GM18870 (cell line): ENCODE results near the gene UQCR10.

Experiments used
- ATAC-seq: cut with Tn5 transposase; IDR thresholded peaks from one replicate; pipeline ENCODE4 v1.9.1; 2021; ENCODE audit warnings: moderate library complexity; ENCODE audit not compliant: unreplicated experiment

Gene UQCR10

DNA sequence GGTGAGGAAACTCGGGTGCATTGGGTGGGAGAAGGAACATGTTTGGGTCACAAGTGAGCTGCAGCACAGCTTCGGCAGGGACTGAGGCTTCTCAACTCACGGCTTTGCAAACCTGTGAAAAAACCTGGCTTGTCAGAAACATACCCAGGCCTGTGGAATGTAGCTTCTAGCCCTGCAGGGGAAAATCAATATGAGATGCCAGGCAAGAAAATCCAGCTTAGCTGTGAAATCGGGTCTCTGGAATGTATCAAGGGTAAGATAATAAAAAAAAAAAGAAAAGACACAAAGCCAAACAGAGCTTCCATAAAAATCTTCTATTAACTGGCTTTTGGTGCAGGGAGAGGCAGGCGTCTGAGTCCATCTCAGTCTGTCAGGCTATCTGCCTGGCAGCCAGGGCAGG, 28.5 kb downstream of the UQCR10 start:
- no peak for ATAC-seq

DNA sequence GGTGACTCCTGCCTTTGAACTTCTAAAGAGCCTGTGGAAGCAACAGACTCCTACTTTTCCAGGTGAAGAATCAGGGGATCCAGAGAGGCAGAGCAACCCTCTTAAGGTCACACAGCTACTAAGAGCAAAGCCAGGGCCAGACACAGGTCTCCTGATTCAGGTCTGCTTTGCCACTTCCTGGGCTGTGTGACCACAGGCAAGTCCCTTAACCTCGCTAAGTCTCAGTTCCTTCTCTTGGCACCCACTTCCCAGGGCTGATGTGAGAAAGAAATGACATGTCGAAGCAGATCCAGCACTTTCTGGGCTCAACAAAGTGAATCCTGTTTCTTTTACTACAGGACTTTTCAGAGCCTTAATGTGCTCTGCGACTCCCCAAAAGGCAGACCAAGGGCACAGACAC, 30.2 kb downstream of the UQCR10 start:
- no peak for ATAC-seq

DNA sequence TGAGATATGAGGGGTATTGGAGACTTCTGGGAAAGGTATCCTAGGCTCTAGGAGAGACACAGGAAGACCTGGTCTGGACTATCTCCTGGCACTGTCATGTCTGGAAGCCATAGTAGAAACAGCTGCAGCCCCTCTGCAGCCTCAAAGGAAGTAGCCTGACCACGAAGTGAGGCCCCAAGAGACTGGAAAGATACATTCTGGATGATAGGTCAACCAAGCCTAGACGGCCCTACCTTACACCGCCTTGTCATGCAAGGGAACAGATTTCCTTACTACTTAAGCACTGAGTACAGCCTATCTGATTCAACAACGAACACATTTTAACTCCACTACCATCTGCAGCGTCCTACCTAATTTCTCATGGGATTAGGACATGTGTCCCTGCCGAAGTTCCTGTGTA, 31.1 kb downstream of the UQCR10 start:
- no peak for ATAC-seq

DNA sequence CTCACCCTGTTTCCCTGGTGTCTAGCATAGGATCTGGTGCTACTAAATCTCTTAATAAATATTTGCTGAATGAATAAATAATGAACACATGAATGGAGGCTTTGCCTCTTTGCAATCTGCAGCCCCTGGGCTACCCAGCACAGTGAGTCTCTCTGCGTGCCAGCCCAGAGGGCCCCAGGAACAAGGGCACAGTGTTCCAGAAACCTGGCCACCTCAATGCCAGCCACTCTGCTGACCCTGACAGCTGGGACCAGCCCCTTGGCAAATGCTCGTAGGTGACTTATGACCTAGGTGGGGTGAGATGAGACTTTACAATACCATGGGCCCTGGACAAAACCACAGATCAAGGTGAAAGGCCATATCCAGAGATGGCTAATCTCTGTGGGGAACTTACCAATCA, 31.6 kb downstream of the UQCR10 start:
- ATAC-seq, result no peak

DNA sequence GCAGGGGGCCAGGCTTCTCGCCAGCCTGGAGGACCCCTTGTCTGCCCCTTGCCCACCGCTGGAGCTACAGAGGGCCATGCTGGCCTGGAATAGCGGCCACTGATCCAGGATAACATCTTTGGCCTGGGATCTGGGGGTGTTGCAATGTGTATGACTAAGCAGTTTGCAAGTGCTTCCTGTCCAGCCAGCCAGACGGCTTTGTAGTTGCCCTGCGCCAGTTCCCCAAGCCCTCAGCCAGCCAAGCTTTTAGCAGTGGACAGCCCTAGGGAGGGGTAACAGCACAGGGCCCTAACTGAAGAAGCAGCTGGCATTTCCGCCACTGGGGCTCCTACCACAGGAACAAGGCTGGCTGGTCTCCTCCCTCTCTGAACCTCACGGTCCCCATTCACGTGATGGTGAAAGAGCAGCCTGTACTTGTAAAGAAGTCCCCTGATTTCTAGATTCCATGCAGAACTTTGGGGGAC, 32.1 kb downstream of the UQCR10 start:
- ATAC-seq, result no peak

DNA sequence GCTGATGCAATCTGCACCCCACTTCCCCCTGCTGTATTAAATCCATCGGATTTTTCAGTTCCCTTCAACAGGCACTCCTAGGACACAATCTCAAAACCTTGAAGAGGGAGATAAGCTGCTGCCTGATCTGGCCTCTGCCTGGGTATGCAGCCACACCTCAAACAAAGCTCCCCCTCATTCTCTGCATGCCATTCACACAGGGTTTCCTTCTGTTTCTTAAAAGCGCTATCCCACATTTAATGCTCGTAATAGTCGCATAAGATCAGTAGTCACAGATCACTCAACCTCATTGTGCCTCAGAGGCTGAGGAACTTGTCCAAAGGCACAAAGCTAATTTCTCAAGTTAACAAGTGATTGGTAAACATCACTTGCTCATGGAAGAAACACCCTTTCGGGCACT, 34.0 kb downstream of the UQCR10 start:
- ATAC-seq, result no peak

DNA sequence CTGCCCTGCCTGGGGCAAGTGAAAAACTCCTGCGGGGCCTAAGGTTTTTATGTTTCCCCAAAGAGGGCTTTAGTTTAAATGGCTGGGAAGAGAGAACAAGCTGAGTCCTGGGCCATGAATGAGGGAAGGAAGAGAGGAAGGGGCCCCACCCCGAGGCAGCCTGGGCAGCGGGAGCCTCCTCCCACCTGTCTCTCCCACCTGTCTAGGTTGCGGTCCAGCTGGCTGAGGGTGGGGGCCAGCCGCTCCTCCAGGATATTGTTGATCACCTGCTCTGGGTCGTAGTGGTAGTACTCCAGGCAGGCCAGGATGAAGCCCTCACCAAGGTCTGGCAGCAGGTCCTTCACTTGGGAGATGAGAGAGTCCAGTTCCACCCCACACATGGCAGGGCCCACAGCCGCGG, 34.6 kb downstream of the UQCR10 start:
- no peak for ATAC-seq

DNA sequence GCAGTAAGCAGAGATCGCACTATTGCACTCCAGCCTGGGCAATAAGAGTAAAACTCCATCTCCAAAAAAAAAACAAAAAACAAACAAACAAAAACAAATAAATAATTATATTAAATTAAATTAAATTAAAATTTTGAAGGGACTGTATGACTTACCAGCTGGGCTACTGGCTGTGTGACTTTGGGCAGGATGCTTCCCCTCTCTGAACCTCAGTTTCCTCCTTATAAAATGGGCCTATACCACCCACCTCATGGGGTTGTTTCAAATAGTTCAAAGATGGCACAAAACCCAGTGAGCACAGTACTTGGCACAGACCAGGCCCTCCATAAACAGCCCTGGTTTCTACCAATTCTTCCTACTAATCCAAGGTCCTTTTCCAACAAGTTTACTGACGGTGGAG, 36.0 kb downstream of the UQCR10 start:
- ATAC-seq, result no peak

DNA sequence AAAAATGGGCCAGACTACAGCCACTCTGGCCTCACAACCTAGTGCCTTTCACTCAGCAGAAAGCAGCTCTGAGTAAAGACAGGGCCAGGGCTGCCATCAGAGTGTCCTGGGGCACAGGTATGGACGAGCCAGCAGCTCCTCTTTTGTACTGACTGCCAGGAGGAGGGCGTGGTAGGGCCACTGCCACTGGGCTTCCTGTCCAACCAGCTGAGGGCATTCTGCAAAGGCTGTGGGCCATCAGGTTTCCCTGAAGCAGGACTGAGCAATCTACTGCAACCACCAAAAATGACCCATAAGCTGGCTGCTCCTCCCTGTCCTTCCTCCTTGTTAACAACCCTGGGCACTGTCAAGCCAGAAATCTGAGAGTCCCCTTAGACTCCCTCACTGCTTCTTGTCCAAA, 37.8 kb downstream of the UQCR10 start:
- no peak for ATAC-seq

DNA sequence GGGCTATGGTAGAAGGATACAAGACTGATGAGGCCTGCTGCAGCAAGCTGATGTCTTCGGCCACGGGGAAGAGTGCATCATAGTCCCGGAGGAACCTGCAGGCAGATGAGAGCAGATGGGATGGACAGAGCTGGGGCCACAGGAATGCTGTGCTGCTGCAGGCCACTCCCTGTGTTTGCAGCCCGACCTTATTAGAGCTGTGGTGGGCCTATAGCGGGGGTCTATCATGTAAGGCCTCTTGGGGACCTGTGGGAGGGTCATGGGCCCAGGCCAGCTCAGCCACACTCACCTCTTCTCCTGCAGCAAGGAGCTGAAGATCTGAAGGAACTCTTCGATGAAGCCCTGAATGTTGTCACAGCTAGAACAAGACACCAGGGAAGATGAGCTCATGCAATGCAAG, 39.0 kb downstream of the UQCR10 start:
- ATAC-seq, result no peak

DNA sequence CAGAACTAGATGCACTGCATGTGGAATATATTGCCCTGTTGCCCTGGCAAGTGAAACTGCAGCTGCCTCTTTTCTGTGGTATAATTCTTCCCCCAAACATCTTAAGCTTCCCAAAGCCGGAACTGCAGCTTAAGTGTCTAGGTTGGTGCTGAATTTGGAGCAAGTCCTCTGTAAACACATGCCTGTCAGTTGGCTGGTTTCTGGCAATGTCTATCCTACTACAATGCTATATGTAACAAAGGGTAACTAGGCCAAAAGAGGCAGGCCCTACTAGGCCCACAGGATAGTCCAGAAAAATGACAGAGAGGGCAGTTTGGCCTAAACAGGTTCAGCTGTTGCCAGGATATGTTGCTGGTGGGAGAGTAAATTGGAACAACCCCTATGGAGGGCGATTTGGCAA, 43.0 kb downstream of the UQCR10 start:
- ATAC-seq, result no peak

DNA sequence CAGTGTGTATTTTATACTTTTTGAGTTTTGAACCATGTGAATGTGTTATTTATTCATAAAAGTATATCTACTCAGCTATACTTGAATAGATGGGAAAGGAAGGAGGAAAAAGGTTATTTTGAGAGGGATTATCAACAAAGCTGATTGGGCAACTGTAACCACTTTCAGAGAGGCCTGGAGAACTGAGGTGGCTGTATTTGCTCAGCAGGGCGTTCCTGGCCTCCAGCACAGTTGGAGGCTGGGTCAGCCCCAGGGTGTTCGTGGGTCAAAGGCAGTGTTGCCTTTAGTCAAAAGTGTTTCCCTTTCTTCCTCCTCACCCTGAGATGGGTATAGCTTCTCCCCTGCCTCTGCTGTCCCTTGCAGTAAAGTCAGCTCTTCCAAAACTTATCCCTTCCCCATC, 44.2 kb downstream of the UQCR10 start:
- ATAC-seq, result no peak

DNA sequence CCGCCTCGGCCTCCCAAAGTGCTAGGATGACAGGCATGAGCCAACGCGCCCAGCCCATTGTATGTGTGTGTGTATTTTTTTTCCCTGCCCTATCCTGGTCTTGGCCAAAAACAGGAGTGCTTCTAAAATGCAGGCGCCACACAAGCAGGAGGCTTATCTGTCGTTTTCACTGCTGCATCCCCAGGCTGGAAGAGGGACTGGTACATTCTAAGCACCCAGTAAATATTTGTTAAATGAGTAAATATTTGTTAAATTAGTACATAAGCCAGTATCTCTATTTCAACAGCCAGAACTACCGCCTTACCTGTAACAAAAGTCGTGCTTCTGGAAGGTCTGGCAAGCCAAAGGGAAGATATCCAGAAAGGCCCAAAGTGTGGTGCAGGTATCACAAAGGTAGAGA, 46.0 kb downstream of the UQCR10 start:
- no peak for ATAC-seq

DNA sequence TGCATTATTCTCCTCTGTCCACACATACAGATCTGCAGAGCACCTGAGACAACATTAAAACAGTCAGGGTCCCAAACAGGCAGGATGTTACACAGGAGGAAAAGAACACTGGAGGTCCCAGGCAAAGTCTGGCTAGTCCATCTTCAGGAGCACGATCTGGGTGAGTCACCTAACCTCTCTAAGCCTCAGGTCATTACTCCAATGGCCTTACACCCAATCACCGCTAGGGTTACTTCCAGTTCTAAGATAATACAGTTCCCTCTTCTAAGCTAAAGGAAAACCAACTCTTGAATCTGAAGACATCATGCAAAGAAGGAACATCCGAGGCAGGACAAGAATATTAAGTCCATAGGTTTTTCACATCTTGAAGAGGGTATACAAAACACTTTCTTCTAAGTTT, 46.4 kb downstream of the UQCR10 start:
- no peak for ATAC-seq

DNA sequence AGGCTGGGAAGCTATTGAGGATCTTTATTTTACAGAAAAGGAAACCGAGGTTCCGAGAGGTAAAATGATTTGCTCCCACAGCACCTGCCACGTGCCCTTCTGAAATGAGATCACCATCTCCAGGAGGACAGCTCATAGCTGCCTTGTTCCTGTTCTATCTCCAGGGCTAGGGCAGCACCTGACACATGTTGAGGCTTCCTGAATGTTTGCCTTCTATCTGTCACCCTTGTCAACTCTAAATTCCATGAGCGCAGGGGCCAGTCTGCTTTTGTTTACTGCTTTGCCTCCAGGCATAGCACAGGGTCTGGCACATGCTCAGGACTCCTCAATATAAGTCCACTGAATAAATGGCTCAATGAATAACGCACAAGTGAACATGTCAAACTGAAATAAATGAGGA, 46.8 kb downstream of the UQCR10 start:
- ATAC-seq, result no peak

DNA sequence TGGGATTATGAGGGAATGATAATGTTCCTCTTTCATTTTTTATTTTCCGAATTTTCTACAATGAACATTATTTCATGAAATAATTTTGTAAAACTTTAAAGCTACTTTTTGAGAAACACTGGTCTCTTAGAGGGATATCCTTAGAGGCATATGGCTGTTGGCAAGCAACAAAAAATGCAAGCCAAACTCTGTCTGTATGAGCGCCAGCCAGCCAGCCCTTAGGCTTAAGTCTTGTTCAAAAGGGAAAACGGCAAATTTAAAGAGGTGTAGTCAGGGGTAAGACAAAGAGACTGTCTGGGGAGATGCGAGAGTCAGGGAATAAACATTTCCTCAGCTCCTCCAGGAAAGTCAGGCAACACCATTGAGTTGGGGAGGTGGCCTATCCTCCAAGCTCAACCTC, 48.4 kb downstream of the UQCR10 start:
- ATAC-seq, result no peak

DNA sequence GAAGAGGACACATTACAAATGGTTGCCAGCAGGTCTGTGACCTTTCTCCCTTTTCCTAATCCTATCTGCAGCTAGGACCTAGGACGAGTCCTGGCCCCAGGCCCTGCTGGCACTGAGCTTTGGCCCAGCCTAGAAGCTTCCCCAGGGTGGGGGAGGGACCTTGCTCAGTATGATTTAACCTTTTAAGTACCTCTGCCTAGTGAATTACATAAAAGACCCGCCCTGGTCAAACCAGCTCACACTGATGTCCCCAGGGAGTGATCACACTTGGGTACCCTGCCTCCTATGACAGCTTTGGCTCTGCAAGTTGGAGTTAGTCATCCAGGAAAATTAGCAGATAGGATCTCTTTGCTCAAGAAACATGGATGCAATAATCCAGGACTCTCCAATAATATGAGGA, 49.0 kb downstream of the UQCR10 start:
- ATAC-seq, result no peak

DNA sequence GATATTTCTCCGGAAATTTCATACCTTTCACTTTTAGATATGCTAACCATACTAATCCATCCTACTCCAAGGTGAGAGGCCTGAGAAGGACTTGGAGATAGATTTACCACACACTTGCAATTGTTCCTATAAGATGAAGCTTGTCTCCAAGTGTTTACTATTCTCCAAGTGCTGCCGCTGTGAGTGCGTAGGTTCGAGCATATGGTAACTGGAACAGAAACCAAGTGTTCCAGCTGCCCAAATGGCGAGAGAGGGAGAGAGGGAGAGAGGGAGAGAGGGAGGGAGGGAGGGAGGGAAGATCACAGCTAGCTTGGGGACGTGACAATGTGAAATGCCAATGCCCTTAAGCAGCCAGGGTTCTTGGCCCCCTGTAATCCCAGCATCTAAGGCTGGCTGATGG, 49.4 kb downstream of the UQCR10 start:
- no peak for ATAC-seq

DNA sequence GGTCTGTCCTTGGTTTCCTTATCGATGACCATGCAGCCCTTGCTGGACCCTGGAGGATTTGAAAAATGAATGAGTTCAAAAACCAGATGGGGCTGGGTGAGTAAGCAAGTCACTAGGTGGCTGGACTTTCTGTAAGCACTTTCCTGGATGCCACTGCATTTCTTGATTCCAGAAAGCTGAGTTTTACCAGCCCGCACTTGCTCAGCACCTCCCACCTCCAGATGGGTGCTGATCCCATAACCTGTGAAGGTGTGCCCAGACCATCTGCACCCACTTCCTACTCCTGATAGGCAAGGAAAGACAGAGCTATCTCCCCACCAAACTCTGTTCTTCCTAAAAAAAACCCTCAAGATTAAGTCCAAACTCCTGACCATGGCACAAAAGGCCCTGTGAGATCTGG, 49.8 kb downstream of the UQCR10 start:
- ATAC-seq, result no peak

DNA sequence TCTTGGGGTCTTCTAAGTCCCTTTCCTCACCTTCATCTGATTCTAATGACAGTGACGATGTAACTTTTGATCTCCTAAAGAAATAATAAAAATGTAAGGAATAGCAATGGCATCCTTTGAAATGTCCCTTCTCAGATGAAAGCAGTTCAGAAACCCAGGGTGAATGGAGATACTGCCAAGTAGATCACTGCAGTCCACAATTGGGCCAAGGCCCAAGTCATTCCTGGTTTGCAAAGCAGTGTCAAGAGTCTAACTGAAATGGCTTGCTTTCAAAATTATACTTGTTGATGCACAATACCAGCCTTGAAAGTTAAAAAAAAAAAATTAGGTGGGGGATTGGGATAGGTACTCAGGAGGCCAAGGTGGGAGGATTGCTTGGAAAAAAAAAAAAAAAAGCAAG, 50.6 kb downstream of the UQCR10 start:
- no peak for ATAC-seq

DNA sequence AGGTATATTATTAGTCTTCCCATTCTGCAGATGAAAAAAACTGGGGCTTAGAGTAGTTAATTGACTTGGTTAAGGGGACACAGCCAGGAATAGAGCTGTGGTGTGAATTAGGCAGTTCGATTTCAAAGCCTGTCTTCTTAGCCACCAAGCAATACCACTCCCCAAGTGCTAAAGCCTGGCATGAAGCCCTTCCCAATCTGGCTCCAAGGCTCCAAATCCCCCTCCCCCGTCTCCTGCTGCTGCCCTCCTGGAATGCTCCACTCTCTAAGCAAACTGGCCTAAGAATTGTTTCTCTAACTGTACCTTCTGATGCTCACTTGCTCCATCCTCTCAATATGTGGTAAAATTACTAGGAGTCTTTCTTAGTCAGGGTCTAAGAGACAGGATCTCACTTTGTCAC, 52.3 kb downstream of the UQCR10 start:
- no peak for ATAC-seq
